Fibroblast of lung (primary cell): ENCODE data around the gene SLC9A3.

Source experiments
- CTCF ChIP-seq, 2 donors: IDR thresholded peaks in 1 of 2; conservative IDR thresholded peaks in 1 of 2; 1 replicate in 1 of 2; 2 replicates in 1 of 2; pipeline ENCODE4 v1.5.1; 2011 to 2012; ENCODE audit warnings: low read length in 2 of 2, control low read depth in 1 of 2, inconsistent platforms in 1 of 2, low read depth in 1 of 2, mild to moderate bottlenecking in 1 of 2
- EZH2 ChIP-seq: IDR thresholded peaks from 2 replicates; pipeline ENCODE4 v1.5.1; 2012; ENCODE audit warnings: low read length, control low read depth, mild to moderate bottlenecking; ENCODE audit errors: missing control alignments

- TF ChIP-seq CTCF (conservative IDR thresholded peaks at IDR 0.05 in 1 of 2, IDR thresholded peaks at IDR 0.05 in 1 of 2; ENCODE audit: low read depth in 1 of 2, low read length in 2 of 2) = no peak
- no peak for TF ChIP-seq EZH2
Measured at GRCh38 chr5:510521-510920, 13.7 kb downstream of the SLC9A3 start.
